Smooth muscle cell of the brain vasculature (primary cell): ENCODE results near the gene SAFB2.

Source experiments
- DNase-seq: peaks from one replicate; pipeline ENCODE4 v3.0.0-alpha.2; 2012; ENCODE audit warnings: low read depth, low spot score

Gene SAFB2

GRCh38 chr19:5607318-5608275 lies 15.0 kb downstream of the SAFB2 start:
- DNase-seq = no peak

GRCh38 chr19:5605362-5605761 lies 17.2 kb downstream of the SAFB2 start:
- no peak for DNase-seq

GRCh38 chr19:5603626-5604025 lies 18.9 kb downstream of the SAFB2 start:
- DNase-seq = no peak

GRCh38 chr19:5600797-5601196 lies 21.8 kb downstream of the SAFB2 start:
- no peak for DNase-seq

GRCh38 chr19:5595745-5596144 lies 26.8 kb downstream of the SAFB2 start:
- DNase-seq = no peak

GRCh38 chr19:5595129-5595528 lies 27.4 kb downstream of the SAFB2 start:
- no peak for DNase-seq

GRCh38 chr19:5594521-5594950 lies 28.0 kb downstream of the SAFB2 start:
- DNase-seq = no peak

- DNase-seq = no peak
These were observed 29.0 kb downstream of the SAFB2 start for GRCh38 chr19:5593343-5594255.

GRCh38 chr19:5592531-5593342 lies 29.8 kb downstream of the SAFB2 start:
- no peak for DNase-seq

- DNase-seq = no peak
These were observed 31.1 kb downstream of the SAFB2 start for GRCh38 chr19:5591476-5591875.

- no peak for DNase-seq
These were observed 31.8 kb downstream of the SAFB2 start for GRCh38 chr19:5590865-5591154.

- no peak for DNase-seq
These were observed 32.3 kb downstream of the SAFB2 start for GRCh38 chr19:5590151-5590864.

GRCh38 chr19:5588906-5589676 lies 33.5 kb downstream of the SAFB2 start:
- DNase-seq = no peak

GRCh38 chr19:5588441-5588840 lies 34.1 kb downstream of the SAFB2 start:
- no peak for DNase-seq

- no peak for DNase-seq
These were observed 34.9 kb downstream of the SAFB2 start for GRCh38 chr19:5587661-5588060.

- DNase-seq = no peak
These were observed 35.5 kb downstream of the SAFB2 start for GRCh38 chr19:5587071-5587455.

- no peak for DNase-seq
These were observed 36.1 kb downstream of the SAFB2 start for GRCh38 chr19:5586300-5587070.

GRCh38 chr19:5585461-5586299 lies 36.9 kb downstream of the SAFB2 start:
- DNase-seq = peak; percentile 31

GRCh38 chr19:5580161-5580571 lies 42.4 kb downstream of the SAFB2 start:
- peak; percentile 51 for DNase-seq
